ENCODE results near the gene TFEC. TPM values are rescaled to one million over a fixed set of nuclear protein-coding genes. Genes with fewer than 3 reads are reported as not detected.

The TFEC gene
- total and polyA plus RNA-seq, 2 donors (not counting 3 experiments of a cell fraction or from before 2014, with no cell fraction given), result 3.6 to 7.9 TPM

GRCh38 chr7:115980159-115980558, 50.4 kb downstream of the TFEC start:
- no peaks in the 10 kb centered on the region for H4K20me1 ChIP-seq (replicated peaks; ENCODE audit: control insufficient read depth, extremely low read depth, insufficient read depth, low read length)
- H3K79me2 ChIP-seq (ENCODE audit: control insufficient read depth, insufficient read depth, low read length), result no peaks in the 10 kb centered on the region
- no peaks in the 10 kb centered on the region for H3K9me1 ChIP-seq (replicated peaks; ENCODE audit: control insufficient read depth, extremely low read depth, insufficient read depth, low read length)
- H3K4me2 ChIP-seq (ENCODE audit: insufficient read depth, low read length), result no peak overlapping the region
- intact Hi-C loops (cut with micrococcal nuclease), result no loop called here
- DNase-seq (ENCODE audit: low read depth, low spot score), result no peak
- H3K9me3 ChIP-seq (replicated peaks; ENCODE audit: control insufficient read depth, insufficient read depth, low read length), result no peaks in the 10 kb centered on the region
- BruUV-seq (replicated peaks), result no TSS peak
- TF ChIP-seq POLR2AphosphoS5 (IDR thresholded peaks at IDR 0.05; ENCODE audit: insufficient read depth, low read depth, low read length), result no peak
- no peak for TF ChIP-seq JUN (IDR thresholded peaks at IDR 0.05; ENCODE audit: borderline replicate concordance, insufficient read depth, insufficient read length, low read depth)
- TF ChIP-seq MAX (IDR thresholded peaks at IDR 0.05; ENCODE audit: insufficient read depth, insufficient read length), result no peak
- TF ChIP-seq, protein P1, sequence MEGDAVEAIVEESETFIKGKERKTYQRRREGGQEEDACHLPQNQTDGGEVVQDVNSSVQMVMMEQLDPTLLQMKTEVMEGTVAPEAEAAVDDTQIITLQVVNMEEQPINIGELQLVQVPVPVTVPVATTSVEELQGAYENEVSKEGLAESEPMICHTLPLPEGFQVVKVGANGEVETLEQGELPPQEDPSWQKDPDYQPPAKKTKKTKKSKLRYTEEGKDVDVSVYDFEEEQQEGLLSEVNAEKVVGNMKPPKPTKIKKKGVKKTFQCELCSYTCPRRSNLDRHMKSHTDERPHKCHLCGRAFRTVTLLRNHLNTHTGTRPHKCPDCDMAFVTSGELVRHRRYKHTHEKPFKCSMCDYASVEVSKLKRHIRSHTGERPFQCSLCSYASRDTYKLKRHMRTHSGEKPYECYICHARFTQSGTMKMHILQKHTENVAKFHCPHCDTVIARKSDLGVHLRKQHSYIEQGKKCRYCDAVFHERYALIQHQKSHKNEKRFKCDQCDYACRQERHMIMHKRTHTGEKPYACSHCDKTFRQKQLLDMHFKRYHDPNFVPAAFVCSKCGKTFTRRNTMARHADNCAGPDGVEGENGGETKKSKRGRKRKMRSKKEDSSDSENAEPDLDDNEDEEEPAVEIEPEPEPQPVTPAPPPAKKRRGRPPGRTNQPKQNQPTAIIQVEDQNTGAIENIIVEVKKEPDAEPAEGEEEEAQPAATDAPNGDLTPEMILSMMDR (IDR thresholded peaks at IDR 0.05; ENCODE audit: extremely low read depth in 1 of 2, insufficient read depth in 1 of 2, low read depth in 1 of 2, low read length in 2 of 2), result no peak
- TF ChIP-seq EZH2 (IDR thresholded peaks at IDR 0.05; ENCODE audit: borderline replicate concordance, low read depth, low read length, severe bottlenecking), result no peak
- no peak for TF ChIP-seq GATA2 (IDR thresholded peaks at IDR 0.05; ENCODE audit: insufficient read depth, insufficient read length, low read depth, low read length)
- TF ChIP-seq POLR2A (IDR thresholded peaks at IDR 0.05; ENCODE audit: low read depth, low read length), result no peak
- no peak for TF ChIP-seq MYC (IDR thresholded peaks at IDR 0.05; ENCODE audit: low read depth, low read length)
- H3K4me3 ChIP-seq (replicated peaks in 1 of 3; ENCODE audit: insufficient read depth in 1 of 3, low read depth in 1 of 3, low read length in 3 of 3), result no peak overlapping the region
- H3K4me1 ChIP-seq (ENCODE audit: control insufficient read depth, extremely low read depth, insufficient read depth, low read length), result no peaks in the 10 kb centered on the region
- no peak overlapping the region for H3K9ac ChIP-seq (replicated peaks; ENCODE audit: extremely low read depth, insufficient read depth, low read length)
- H3K36me3 ChIP-seq (ENCODE audit: control insufficient read depth in 2 of 2, extremely low read depth in 1 of 2, insufficient read depth in 2 of 2, low read length in 2 of 2), result no peaks in the 10 kb centered on the region
- POLR2A ChIA-PET, result no interaction called here
- H3K27ac ChIP-seq (ENCODE audit: insufficient read depth, low read depth, low read length), result no peak overlapping the region
- dilution Hi-C loops (cut with MboI; ENCODE audit: extremely low pct_ligation_motif_present, low sequenced_read_pairs), result no loop called here
- no peak overlapping the region for H2AFZ ChIP-seq (ENCODE audit: low read depth, low read length)
- FAIRE-seq, result no peak
- no peaks in the 10 kb centered on the region for H3K27me3 ChIP-seq (ENCODE audit: control insufficient read depth in 2 of 2, insufficient read depth in 2 of 2, low read length in 2 of 2)
- CTCF ChIA-PET, result no interaction called here
